Measurements from ENCODE around the gene SOCS7.

- TF ChIP-seq CTCF (IDR thresholded peaks at IDR 0.05) (no peak), EZH2 (IDR thresholded peaks at IDR 0.05; ENCODE audit: borderline replicate concordance, insufficient read depth, low read depth, low read length, poor library complexity, severe bottlenecking) (no peak)
Observed at GRCh38 chr17:38442548-38442947, 90.9 kb downstream of the SOCS7 start.
